Gastrocnemius medialis (tissue), 4 donors: Measurements from ENCODE around the gene AGBL1.

Source experiments
- CTCF ChIP-seq, 5 experiments: fragments of 450-650 bp in 3 of 5; fragments of 200-600 bp in 2 of 5; sonication (generic) in 2 of 5; IDR thresholded peaks in 4 of 5; conservative IDR thresholded peaks in 1 of 5; 1 replicate in 4 of 5; 2 replicates in 1 of 5; pipeline ENCODE4 v1.5.1; 2016 to 2019; ENCODE audit warnings: antibody characterized with exemption in 5 of 5, mild to moderate bottlenecking in 3 of 5, moderate library complexity in 3 of 5
- POLR2A ChIP-seq, 2 donors: fragments of 450-650 bp; IDR thresholded peaks; one replicate each; pipeline ENCODE4 v1.6.1; 2017; ENCODE audit warnings: antibody characterized with exemption in 2 of 2, mild to moderate bottlenecking in 2 of 2, moderate library complexity in 2 of 2

- TF ChIP-seq CTCF (IDR thresholded peaks at IDR 0.05 in 4 of 5, conservative IDR thresholded peaks at IDR 0.05 in 1 of 5) = no peak
- TF ChIP-seq POLR2A (IDR thresholded peaks at IDR 0.05) = no peak
These were observed 791.2 kb downstream of the AGBL1 start for GRCh38 chr15:86870846-86871245.
